NCI-H2107 (cell line): Measurements from ENCODE around the gene RNH1.
"Not testable (repeated sequence)": the region's sequence is repeated elsewhere in the genome, so short reads cannot be mapped to it uniquely, and the experiment has no call there.

ENCODE experiments used
- DNase-seq: peaks from one replicate; lab custom pipeline; 2025; lab: John Stamatoyannopoulos, UW

RNH1 gene

DNA sequence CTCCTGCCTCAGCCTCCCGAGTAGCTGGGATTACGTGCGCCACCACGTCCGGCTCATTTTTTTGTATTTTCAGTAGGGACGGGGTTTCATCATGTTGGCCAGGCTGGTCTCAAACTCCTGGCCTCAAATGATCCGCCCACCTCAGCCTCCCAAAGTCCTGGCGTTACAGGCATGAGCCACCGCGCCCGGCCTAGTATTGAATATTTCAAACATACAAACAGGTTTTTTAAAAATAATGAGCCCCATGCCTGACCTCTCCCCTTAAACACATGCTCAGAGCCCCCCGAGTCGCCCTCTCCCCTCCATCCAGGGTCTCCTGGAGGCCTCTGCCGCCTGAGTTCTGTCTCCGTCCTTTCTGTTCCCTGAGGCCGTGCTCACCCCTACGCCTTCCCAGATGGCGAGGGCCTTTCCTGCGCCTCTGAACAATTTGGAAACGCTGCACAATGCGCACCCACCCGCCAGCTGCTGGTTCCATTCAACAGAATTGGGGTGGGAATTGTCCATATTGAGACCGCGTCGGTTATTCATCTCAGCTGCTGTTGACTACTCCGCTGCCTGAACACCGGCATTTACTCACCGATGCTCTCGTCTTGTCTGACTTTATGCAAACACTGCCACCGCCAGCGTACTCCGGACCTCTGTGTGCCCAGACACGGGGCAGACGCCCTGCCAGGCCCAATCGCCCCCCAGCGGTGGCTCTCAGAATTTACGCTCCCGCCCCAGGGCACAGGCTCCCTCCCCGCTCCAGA lies 13.6 kb upstream of the RNH1 start:
- no peak for DNase-seq

DNA sequence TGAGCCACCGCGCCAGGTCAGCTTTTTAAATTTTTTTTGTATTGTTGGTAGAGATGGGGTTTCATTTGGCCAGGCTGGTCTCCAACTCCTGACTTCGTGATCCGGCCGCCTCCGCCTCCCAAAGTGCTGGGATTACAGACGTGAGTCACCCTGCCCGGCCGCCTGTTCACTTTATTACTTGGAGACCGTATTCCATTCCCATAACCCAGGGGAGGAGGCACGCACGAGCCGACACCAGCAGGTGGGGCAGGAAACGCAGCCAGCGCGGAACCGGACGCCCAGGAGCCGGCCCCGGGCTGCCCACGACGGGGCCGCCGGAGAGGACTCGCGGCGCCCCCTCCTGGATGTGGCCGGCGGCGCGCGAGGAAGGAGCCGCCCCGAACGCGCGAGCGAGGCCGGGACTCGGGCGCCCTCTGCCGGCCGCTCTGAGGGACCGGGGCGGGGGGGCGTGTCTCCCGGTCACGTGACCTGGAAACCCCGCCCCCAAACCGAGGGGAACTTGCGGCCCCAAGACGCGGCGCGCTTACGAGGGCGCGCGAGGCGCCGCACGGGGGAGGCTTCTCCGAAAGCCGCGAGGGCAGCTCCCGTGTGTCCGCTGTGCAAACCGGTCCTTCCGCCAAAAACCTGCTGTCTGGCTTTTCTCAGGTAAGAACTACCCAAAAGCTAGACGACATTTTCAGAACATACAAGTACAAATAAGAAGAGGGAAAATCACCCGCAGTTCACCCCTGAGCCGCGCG lies 11.6 kb upstream of the RNH1 start:
- DNase-seq, result no peak

DNA sequence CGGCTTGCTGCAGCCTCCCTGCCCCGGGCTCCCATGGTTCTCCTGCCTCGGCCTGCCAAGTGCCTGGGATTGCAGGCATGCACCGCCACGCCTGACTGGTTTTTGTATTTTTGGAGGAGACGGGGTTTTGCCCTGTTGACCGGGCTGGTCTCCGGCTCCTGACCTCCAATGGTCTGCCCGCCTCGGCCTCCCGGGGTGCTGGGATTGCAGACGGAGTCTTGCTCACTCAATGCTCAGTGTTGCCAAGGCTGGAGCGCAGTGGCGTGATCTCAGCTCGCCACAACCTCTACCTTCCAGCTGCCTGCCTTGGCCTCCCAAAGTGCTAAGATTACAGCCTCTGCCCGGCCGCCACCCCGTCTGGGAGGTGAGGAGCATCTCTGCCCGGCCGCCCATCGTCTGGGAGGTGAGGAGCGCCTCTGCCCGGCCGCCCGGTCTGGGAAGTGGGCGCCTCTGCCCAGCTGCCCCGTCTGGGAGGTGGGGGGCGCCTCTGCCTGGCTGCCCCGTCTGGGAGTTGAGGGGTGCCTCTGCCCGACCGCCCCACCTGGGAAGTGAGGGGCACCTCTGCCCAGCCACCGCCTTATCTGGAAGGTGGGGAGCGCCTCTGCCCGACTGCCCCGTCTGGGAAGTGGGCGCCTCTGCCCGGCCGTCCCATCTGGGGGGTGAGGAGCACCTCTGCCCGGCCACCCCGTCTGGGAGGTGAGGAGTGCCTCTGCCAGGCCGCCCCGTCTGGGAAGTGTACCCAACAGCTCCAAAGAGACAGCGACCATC lies 10.1 kb upstream of the RNH1 start:
- not testable (repeated sequence) for DNase-seq

DNA sequence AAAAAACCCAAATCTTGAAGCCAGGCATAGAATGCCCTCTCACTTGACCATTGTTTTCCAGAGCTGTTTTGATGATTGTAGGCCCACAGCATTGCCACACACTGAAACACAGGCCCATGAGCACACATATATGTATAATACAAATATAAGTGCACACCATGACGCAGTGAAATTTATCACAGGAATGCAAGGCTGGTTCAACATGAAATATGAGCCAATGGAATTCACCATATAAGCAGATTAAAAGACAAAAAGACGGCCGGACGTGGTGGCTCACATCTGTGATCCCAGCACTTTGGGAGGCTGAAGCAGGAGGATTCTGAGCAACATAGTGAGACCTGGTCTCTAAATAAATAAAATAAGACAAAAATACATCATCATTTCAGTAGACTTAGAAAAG lies 9.4 kb upstream of the RNH1 start:
- no peak for DNase-seq

DNA sequence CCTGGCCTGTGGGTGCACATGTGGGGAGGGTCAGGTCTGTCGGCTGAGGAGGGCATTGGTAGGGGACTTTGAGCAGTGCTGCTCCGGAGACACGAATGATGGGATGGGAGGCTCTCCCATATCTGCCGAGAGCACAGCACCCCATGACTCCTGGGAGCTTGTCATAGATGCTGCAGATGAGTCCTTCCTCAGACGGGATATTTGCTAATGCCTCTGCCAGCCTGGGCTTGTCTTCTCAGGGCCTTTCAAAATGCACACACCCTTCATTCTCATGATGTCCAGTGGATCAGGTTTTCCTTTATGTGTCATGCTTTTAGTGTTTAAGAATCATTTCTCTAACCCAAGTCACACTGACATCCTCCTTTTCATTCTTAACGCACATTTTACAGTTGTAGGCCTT lies 8.1 kb upstream of the RNH1 start:
- no peak for DNase-seq

DNA sequence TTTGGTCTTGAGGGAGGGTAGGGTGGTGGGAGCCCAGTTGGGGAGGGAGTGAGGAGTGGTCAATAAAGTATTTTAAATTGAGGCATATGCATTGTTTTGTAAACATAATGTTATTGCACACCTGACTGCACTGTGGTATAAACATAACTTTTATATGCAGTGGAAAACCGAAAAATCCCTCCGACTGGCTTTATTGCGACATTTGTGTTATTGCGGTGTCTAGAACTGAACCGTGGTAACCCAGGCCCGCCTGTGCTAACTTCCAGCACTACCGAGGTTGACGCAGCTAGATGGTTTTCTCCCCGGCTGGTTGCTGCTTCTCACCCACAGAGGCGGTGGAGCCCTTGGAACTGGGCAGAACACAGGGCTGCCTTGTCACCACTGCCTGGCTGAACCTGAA lies 7.6 kb upstream of the RNH1 start:
- DNase-seq, result no peak

DNA sequence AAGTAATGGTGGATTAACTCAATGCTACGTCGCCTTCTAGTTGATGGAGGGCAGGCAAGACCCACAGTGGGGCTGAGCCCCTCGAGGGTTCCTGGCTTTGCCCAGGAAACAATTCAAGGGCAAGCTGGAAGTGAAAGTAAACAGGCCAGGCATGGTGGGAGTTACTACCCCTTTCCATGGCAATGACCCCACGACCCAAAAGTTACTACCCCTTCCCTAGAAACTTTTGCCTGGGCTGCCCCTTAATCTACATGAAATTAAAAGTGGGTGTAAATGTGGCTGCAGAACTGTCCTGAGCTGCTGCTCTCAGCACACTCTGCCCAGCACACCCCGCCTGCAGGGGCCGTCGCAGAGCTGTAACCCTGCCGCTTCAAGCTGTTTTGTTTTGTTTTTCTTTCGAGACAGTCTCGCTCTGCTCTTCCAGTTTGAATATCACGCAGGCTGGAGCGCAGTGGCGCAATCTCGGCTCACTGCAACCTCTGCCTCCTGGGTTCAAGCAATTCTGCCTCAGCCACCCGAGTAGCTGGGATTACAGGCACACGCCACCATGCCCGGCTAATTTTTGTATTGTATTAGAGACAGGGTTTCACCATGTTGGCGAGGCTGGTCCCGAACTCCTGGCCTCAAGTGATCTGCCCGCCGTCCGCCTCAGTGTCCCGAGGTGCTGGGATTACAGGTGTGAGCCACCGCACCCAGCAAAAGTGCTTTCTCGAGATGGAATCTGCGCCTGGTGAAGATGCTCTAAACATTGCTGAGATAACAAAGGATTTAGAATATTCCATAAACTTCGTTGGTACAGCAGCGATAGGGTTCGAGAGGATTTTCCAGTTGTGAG lies 5.9 kb upstream of the RNH1 start:
- DNase-seq, result no peak

DNA sequence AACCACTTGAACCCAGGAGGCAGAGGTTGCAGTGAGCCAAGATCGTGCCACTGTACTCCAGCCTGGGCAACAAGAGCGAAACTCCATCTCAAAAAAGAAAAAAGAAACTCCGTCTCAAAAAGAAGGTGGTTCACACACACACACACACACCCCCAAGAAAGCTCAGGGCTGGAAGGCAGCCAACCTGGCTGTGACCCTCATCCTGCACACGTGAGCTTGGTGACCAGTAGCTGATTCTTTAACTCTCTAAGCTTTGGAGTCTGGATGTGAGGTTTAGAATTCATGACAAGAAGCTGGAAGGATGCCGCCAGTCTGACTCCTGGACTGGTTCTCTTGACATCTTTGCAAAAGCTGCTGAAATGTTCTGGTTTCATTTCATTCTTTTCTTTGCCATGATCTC lies 1.9 kb upstream of the RNH1 start:
- DNase-seq, result no peak

DNA sequence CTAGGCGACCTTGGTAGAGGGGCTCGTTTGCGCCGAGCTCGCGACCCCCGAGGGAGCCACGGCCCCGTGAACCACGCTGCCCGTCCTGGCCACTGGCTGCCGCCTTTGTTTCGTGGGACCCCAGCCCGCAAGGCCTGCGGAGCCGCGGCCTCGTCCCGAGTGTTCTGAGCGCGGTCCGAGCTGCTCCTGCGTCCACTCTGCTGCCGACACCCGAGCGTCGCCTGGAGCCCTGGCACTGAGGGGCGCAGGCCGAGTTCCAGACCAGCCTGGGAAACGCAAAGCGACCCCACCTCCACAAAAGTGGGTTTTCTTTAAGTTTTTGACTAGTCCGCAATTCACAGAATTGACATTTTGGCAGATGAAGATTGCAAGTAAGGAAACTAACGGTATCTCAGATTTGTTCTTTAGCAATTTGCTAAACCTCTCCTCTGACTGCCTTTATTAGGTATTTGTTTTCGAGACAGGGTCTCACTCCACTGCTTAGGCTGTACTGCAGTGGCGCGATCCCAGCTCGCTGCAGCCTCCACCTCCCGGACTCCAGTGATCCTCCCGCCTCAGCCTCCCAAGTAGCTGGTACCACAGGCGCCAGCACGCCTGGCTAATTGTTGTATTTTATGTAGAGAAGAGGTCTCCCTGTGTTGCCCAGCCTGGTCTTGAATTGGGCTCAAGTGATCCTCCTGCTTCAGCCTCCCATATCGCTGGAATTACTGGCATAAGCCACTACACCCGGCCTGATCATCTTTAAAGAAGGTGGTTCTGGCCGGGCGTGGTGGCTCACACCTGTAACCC lies 879 bp upstream of the RNH1 start:
- DNase-seq, result no peak

DNA sequence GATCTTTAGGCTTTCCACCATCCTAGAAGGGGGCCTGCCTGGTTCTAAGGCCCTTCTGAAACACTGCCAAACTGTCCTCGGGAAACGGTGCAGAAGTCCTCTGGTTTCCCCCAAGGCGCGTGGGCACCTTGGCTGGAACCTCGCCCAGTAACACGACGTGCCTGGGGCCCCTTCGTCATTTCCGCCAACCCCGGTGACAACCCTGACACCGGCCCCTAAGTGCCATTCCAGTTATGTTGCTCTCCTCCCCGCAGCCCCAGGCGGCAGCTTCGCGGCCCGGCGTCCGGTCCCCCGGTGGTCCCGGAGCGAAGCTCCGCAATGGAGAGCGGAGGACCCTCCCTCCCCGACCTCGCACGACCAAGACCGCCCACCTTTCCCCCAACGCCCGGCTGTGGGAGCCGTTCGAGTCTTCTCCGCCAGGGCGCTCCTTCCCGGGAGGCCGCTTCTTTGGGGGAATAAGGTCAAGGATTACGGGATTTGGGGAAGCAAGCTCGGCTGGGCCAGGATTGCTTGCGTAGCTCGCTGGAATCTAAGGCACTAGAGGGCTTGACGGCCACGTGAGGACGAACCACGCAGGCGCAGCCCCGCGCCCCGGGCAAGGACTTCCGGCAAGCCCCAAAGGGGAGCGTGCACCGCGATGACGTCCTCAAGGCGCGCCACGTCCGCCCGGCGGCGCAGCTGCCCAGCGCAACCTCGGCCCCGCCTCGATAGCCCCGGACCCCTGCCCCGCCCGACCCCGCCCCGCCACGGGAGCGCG lies 626 bp downstream of the RNH1 start:
- DNase-seq, result peak; percentile 93

DNA sequence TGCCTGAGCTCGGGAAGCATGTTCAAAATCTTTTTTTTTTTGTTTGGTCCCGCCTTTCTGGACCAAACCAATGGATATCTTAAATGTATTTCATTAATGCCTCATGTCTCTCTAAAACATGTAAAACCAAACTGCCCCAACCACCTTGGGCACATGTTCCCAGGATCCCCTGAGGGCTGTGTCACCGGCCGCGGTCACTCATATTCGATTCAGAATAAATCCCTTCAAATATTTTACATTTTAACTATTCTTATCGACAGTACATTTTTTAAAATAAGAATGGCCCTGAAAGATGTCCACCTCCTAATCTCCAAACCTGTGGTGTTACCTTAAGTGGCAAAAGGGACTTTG lies 2.1 kb downstream of the RNH1 start:
- no peak for DNase-seq

DNA sequence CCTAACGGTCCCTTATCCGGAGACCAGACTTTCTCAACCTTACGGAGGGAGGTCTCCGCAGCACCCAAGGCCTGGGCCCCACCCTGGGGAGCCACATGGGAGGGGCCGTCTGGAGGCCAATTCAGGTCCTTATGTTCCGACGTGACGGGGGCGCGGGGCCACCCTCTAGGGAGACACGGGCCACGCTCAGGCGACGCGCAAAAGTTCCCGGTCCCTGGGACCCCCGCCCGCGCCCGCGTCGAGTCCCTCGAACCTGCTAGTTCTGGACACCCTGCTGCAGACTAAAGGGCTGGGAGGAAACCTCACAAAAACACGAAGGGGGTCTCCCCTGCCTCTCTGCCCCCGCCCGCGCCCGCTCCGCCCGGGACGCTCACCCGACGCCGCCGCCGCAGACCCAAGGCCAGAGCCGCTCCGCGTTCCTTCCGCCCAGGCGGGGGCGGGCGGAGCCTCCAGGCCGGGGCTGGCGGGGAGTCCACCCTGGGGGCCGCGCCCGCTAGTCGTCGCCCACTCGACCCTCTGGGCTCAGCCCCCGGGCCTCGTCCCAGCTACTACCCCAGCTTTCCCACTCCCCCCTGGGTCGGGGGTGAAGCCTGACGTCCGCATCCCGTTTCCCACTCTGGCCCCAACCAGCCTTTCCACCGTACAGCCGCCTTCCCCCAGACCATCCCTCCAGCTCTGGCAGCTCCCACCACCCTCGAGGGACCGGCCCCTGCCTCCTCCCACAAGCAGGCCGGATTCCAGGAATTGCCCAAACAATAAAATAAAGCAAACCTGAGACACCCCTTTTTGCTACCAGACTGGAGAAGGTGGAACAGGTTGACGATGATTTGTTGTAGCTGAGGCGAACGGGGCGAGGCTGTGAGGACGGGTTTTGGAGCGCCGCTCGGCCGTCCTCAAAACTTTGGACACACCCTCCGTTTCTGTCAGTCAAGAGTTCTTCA lies 2.7 kb downstream of the RNH1 start:
- DNase-seq, result no peak

DNA sequence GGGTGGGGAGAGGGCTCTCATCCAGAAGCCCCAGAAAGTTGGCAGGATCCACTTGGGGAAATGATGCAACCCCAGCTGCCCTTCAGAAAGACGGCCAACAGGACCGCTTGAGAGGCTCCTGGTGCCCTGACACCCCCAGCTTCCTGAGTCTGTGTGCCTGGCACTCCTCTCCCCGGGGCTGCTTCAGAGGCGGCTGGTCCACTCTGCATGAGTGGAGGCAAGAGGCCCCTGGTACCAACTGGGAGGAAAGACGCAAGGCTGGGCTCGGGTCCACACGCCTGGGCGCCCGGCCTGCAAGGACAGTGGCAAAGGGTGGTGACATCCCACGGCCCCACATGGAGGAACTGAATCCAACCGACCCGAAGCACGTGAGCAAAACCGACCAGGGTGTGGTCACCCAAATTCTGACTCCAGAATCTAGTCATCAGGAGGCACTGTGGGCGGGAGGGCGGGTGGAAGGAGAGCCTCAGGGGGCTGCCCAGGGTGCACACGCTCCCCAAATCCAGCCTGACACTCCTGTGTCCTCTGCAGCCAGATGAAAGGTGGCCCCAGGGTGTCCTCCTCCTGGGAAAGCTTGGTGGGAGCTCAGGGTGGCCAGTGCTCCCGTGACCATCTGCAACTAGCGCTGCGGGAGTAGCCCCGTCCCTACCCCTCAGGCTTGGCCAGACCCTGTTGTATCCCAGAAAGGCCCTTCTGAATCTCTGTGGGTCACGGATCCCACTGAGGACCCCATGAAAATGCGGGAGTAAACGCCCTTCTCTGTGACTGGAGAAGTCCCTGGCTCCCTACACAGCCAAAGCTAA lies 3.7 kb downstream of the RNH1 start:
- no peak for DNase-seq

DNA sequence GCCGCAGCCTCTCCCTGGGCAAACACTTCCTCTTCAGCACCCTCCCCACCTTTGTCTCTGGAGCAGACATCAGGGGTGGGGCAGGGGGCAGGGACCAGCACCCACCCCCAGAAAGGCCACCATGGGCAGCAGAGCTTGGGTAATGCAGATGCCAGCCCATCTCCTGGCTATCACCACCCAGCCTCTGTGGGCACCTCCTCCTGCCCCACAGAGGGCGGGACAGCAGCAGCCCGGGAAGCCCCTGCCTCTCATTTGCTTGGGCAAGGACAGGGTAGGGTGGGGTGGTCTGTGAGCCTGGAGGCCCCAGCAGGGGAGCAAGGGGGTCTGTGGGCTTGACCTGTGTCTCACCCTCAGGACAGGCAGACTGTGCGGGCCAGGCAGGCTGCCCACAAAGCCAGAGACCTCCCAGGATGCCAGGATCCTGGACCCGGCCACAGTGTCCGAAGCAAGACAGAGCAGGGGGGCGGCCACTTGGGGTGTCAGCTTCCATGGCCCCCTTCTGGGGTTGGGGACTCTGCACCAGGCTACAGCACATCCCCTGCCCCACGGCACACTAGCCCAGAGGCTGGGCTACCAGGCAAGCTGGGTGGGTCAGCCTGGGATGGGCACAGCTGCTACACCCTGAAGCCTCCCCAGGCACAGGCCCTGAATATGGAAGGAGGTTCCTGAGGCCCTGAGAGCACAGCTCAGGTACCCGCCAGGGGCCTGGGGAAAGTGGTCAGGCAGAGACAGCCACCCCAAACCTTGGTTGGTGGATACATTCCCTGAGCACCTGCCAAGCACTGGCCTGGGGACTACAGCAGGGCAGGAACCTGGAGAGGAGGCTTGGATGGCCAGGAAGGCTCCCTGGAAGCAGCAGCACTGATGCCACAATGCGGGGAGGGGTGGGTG lies 4.5 kb downstream of the RNH1 start:
- DNase-seq, result no peak

DNA sequence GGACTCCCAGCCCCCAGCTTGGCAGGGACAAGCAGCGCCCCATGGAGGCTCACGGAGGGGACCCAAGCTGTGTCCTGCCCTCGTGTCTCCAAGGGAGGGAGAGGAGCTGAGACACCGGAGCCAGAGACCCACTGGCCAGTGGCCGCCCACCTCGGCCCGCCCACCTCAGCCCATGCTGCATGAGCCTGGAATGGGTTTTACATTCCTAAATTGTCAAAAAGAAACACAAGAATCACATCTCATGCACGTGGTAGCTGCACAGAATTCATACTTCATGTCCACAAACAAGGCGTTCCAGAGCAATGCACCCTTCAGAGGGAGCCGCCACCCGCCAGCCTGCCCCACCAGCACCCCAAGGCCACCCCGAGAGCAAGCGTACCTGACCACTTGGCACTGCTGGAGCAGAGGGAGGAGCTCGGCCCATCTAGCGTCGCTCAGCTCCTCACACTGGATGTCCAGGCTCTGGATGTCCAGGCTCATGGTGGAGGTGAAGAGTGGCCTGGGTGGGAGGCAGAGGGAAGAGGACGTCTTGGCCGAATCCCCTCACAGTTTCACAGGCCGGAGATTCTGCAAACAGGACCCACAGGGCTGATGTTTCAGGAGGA lies 5.3 kb downstream of the RNH1 start:
- DNase-seq, result no peak

DNA sequence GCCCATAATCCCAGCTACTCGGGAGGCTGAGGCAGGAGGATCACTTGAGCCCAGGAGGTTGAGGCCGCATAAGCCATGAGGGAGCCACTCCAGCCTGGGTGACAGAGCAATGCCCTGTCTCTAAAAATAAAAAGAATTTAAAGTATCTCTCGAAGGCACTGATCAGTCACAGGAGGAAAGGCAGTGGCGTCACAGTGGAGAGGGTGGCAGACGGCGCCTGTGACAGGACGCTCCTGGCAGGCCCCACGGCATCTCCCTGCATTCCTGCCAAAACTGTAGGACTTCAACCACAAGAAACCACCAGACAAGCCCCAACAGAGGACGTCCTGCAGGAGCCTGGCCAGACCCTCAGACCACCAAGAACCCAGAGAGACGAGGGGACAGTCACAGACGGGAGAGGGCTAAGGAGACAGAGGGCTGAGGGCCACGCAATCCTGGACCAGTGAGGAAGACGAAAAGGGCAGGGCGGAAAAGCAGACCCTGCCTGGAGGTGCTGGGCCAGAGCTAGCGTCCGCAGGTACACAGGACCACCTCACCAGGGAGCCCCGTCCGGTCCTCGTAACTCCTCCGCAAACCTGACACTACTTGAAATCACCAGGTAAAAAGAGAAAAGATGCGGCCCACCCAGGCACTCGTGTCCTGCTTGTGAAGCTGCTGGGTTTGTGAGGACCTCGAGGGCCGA lies 5.9 kb downstream of the RNH1 start:
- no peak for DNase-seq
